GM21390 (cell line): ENCODE measurements around the gene VPS13D.

Source experiments
- ATAC-seq: cut with Tn5 transposase; IDR thresholded peaks from one replicate; pipeline ENCODE4 v1.9.1; 2021; ENCODE audit not compliant: unreplicated experiment

The VPS13D gene

DNA sequence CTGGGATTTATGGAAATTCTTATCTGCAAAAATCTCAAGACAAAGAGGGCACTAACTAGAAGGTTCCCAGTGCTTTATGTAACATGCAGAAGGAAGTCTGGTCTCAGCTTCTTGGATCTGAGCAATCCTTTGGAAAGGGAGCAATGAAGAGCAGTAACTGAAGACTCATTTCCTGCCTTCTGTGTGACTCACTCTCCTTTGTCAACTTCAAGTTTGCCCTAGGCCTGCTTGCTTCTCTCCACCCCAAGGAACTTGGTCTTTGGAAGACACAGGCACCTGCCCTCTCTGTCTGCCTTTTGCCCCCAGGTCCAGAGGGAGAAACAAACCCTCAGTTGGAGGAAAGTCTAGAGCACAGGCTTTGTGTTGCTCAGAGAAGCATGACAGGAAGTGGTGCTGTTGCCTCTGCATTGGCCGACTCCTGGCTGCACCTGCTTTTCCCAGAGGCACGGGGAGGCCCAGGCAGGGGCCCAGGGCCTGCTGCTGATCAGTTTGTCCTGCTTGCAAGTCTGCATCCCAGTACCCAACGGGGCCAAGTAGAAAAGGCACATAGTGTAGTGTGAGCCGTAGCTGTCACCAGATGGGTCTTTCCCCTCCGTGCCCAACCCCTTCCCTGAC, 251.0 kb downstream of the VPS13D start:
- no peak for ATAC-seq

GRCh38 chr1:12481928-12482327, 252.1 kb downstream of the VPS13D start:
- ATAC-seq: no peak

DNA sequence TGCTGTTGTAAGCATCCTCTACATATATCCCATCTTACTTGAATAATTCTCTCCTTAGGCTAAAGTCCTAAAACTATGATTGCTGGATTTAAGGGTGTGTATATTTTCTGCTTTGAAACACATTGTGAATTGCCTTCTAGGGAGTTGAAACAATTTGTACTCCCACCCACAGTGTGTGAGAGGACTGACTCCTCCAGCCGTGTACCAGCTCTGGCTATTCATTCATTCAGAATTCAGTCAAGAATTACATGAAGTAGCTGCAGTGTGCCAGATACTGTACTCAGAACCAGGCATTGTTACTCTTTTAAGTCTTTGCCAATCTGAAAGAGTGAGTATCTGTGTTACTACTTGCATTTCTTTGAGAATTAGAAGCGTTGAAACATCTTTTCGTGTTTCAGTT, 253.2 kb downstream of the VPS13D start:
- no peak for ATAC-seq

DNA sequence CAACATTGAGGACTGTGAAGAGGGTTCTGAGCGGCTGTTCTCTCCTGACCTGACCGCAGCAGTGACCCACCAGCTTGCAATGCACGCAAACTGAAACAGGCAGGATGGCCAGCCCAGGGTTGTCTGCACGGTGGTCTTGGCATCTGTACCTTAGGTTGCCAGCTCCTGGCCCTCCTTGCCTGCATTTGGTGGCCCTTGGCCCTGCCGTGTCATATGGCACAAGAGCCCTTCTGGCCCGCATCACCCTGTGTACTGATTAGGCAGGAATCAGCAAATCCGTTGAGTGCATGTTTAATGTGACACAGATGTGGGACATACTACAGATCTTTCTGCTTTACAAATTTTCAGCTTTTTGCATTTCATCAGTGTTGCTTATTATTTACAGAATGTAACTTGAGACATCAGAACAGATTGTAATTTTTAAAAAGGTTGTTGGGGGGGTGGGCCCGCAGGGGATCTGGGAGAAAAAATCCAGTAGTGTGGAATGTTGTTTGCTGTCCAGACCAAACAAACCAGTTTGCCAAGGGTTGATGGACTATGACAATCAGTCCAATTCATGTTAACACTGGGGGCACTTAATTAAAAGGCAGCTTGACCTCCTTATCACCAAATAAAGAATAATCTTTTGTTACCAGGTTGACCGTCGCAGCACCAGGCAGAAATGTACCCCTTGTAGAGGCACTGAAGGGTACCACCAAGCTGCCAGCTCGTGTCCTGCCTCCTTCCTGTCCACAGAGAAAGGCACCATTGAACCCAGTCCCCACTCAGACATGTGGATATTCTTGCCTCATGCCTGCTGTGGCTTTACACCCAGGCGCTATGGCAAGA, 255.6 kb downstream of the VPS13D start:
- no peak for ATAC-seq

DNA sequence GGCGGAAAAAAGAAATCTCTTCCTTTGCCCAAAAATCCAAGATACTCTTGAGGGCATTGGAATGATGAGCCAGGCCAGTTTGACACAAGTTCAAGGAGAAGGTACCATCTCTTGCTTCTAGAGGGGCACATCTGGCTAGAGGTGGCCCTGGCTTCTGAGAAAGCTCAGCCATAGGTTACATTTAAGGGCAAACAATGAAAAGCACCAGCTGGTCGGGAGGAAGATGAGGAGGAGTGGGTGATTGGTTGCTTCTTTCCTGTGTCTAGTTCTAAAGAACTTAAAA, 256.2 kb downstream of the VPS13D start:
- no peak for ATAC-seq

- no peak for ATAC-seq
Observed at GRCh38 chr1:12486401-12487005, 256.7 kb downstream of the VPS13D start.

GRCh38 chr1:12487520-12487919, 257.7 kb downstream of the VPS13D start:
- ATAC-seq: no peak

DNA sequence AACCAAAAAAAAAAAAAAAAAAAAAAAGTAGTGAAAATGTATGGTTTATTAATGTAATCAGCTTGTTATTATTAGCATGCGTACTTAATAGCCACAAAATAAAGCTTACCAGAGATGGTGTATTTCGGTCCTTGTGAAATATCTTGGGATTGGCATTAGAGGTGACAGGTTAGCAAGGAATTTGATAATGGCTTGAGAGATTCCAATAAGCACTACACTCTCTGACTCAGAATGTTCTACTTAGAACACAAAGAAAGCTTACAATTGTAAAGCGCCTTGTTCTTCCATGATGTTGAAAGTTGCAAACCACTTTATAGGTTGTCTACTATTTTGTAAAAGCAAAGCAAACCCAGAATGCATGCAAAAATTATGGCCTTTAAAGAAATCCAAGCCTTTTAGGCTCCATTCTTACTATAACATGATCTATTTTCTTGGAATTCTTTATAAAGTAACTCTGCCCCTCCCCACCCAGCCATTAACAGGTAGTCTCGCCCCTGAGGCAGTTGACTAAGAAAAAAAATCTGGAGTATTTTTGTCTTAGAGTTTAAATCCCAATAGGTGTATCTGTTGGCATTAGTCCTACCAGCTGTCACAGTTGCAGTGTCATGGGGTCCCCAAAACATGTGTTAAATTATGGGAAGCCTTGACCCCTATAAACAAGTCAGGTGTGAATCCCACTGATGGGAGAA, 259.0 kb downstream of the VPS13D start:
- ATAC-seq: no peak

DNA sequence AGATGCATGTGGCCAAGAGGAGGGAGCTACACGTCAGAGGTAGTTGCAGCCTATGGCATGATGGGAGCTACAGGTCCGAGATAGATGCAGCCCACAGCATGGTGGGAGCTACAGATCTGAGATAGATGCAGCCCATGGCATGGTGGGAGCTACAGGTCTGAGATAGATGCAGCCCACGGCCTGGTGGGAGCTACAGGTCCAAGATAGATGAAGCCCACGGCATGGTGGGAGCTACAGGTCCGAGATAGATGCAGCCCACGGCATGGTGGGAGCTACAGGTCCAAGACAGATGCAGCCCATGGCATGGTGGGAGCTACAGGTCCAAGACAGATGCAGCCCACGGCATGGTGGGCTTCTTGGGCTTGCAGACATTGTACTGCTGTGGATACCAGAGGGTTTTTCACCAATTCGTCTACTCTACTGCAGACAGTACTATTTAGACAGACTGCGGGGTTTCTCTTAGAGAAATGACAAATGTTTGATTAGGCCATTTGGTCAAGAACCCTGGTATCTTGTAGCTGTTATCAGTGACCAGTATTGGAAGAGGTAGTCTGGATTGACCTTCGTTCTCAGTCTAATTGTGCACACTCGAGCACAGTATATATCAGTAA, 260.8 kb downstream of the VPS13D start:
- ATAC-seq: no peak

- ATAC-seq: no peak
Observed at GRCh38 chr1:12491656-12492055, 261.8 kb downstream of the VPS13D start.

- no peak for ATAC-seq
Observed at GRCh38 chr1:12495725-12496124, 265.9 kb downstream of the VPS13D start.

GRCh38 chr1:12496154-12496961, 266.5 kb downstream of the VPS13D start:
- no peak for ATAC-seq

GRCh38 chr1:12499539-12500240, 269.9 kb downstream of the VPS13D start:
- no peak for ATAC-seq

- no peak for ATAC-seq
Observed at GRCh38 chr1:12501661-12502060, 271.8 kb downstream of the VPS13D start.

GRCh38 chr1:12502336-12503109, 272.7 kb downstream of the VPS13D start:
- no peak for ATAC-seq

- ATAC-seq: no peak
Observed at GRCh38 chr1:12503709-12504108, 273.9 kb downstream of the VPS13D start.

DNA sequence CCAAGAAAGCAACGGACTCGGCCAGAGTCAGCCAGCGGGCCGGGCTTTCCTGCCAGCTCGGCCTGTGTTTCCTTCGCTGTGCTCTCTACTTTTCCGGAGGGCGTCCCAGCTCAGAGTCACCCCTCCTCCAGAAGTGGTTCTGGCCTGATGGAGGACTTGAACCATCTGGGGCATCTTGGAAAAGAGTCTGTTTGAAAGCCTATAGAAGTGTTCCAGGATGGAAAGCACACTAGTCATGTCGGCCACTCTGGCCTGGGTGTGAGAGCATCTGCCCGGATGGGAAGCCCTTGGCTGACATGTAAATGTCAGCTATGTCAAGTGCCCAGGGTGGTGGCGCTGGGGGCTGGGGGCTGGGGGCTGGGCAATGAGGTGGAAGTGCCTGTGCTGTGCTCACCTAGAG, 274.8 kb downstream of the VPS13D start:
- no peak for ATAC-seq

GRCh38 chr1:12505231-12505630, 275.4 kb downstream of the VPS13D start:
- ATAC-seq: no peak

DNA sequence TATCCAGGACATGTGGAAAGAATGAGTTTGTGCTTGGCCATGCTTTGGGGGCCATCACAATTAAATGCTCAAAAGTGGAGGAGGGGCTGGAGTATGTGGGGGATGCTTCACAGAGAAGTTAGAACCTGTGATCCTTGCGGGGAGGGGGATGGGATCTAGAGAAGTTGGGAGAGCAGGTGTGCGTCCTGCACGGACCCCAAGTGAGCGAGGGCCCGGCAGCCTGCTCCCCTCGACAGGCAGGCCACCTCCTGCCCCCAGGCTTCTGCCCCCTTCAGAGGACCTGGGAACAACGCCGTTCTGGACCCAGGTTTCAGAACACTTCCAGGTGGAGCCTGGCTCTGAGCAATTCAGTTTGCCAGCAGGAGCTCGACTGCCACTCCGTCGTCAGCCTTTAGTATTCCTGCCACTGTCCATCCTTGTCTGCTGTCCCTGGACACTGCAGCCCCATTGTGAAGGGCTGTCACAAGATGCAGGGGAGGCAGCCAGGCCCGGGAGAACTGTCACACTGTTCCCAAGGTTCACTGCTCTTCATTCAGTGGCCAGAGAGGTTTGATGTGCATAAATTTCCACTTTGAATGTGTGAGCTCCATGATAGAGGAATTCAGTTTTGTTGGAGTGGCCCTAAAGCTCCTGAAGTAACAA, 275.9 kb downstream of the VPS13D start:
- ATAC-seq: no peak
